H1 (cell line): Measurements from ENCODE around the gene FRMD4A. TPM values are rescaled to one million over a fixed set of nuclear protein-coding genes. Genes with fewer than 3 reads are reported as not detected.

Source experiments
- RXRA ChIP-seq: IDR thresholded peaks from 2 replicates; pipeline ENCODE4 v1.6.1; 2011; ENCODE audit warnings: low read depth, mild to moderate bottlenecking, low read length, moderate library complexity; ENCODE audit not compliant: insufficient read depth
- TCF12 ChIP-seq: IDR thresholded peaks from 2 replicates; pipeline ENCODE4 v1.6.1; 2011; ENCODE audit warnings: low read depth, mild to moderate bottlenecking, low read length
- polyA plus RNA-seq, 7 experiments: library from polyadenylated mRNA; depleted of rRNA in 3 of 7; stranded (reverse) in 5 of 7; unstranded in 2 of 7; fragments of >200 nt in 5 of 7; fragments of 200-250 nt in 2 of 7; gene quantifications; 1 replicate in 5 of 7; 2 replicates in 1 of 7; 4 replicates in 1 of 7; pipeline versions ENCODE4 v1.2.1 to v1.2.3, GENCODE V29; 2011 to 2013; ENCODE audit warnings: missing spikeins in 2 of 7, mixed read lengths in 2 of 7
- total RNA-seq: library from RNA; stranded (reverse); fragmentation: NEBNext Ultra II Directional; extraction: Animal tissue kit (Norgen Biotek cat#: 25700); gene quantifications from 2 replicates; pipeline ENCODE4 v1.2.1, GENCODE V29; 2021

The FRMD4A gene
- total and polyA plus RNA-seq, 2 of the 8 experiments (the other 6 are each of a cell fraction or from before 2014, with no cell fraction given), result 38.6 to 39.6 TPM

GRCh38 chr10:14040787-14041631 lies 289.7 kb downstream of the FRMD4A start (continued):
- TF ChIP-seq TCF12 (no peak), RXRA (no peak)
